Measurements from ENCODE around the gene LY86. TPM values are rescaled to one million over a fixed set of nuclear protein-coding genes. Genes with fewer than 3 reads are reported as not detected.

LY86 gene
- total RNA-seq, 2 donors from 2014 or later, result 0.91 to 1.3 TPM

DNA sequence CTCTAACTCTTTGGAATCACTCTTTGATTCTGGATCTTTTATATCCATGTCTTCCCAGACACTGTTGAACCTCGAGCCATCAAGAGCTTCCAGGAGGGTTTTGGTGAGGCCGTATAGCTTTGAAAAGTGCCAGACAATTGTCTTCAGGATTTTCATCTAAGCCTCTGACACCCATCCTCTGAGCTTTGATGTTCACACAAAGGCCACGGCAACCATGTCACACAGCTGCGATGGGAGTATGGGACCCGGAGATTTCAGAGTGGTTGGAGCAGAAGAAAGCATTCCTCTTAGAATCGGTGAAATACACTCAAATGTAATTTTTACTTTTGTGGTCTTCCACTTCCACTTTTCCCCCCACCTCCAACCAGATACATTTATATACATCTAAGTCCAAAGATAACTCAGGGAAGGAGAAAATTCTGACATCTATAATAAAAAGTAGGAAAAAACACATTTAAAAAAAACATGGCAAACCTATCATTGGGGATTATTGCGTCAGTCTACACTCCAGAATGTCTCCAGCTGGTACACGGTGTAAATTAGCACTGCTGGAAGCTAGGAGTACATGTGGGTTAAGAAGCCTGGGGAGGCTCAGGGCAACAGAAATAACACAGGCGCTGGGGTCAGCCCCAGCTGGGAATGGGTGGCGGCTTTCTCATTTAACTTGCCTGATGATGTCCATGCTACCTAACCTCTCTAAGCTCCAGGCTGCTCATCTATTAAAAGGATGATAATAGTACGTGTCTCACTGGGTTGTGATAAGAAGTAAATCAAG, 92.7 kb downstream of the LY86 start:
- Histone ChIP-seq H3K4me3 (no peak overlapping the region), H3K9me3 (no peaks in the 10 kb centered on the region), H3K27me3 (no peaks in the 10 kb centered on the region), H3K9ac (ENCODE audit: low read depth in 2 of 2, low read length in 2 of 2) (no peak overlapping the region), H3K27ac (no peak overlapping the region), H3K4me1 (peaks cover 12% of the 10 kb centered on the region), H3K36me3 (no peaks in the 10 kb centered on the region)
- intact Hi-C loops (cut with DNase I), result no loop called here
- TF ChIP-seq, protein P1, sequence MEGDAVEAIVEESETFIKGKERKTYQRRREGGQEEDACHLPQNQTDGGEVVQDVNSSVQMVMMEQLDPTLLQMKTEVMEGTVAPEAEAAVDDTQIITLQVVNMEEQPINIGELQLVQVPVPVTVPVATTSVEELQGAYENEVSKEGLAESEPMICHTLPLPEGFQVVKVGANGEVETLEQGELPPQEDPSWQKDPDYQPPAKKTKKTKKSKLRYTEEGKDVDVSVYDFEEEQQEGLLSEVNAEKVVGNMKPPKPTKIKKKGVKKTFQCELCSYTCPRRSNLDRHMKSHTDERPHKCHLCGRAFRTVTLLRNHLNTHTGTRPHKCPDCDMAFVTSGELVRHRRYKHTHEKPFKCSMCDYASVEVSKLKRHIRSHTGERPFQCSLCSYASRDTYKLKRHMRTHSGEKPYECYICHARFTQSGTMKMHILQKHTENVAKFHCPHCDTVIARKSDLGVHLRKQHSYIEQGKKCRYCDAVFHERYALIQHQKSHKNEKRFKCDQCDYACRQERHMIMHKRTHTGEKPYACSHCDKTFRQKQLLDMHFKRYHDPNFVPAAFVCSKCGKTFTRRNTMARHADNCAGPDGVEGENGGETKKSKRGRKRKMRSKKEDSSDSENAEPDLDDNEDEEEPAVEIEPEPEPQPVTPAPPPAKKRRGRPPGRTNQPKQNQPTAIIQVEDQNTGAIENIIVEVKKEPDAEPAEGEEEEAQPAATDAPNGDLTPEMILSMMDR (IDR thresholded peaks at IDR 0.05), result no peak
- no peak for DNase-seq

DNA sequence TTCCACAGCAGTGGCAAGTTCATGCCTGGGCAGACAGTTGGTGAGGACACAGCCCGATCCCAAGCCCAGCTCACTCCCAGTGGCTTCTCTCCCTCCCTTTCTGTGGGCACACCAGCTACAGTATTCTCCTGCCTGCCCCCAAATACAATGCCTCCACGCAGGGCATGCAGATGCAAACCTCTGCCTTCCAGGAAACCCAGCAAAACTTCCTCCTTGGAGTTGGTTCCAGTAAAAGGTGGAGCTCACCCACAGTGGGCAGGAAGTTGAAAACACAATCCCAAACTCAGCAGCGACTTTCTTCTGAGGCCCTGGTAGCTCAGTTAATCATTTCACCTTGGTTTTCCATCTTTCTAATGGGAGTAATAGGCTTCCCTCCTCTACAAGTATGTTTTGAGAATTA, 93.7 kb downstream of the LY86 start:
- H3K4me3 ChIP-seq, result no peak overlapping the region
- H3K27ac ChIP-seq, result peak overlapping the region; percentile 76
- DNase-seq, result no peak
- H3K36me3 ChIP-seq, result no peaks in the 10 kb centered on the region
- no peaks in the 10 kb centered on the region for H3K27me3 ChIP-seq
- H3K4me1 ChIP-seq, result peaks cover 12% of the 10 kb centered on the region
- TF ChIP-seq, protein P1 (IDR thresholded peaks at IDR 0.05), result no peak
- intact Hi-C loops (cut with DNase I), result no loop called here
- H3K9me3 ChIP-seq, result no peaks in the 10 kb centered on the region
- H3K9ac ChIP-seq (ENCODE audit: low read depth in 2 of 2, low read length in 2 of 2), result peak overlapping the region; percentile 13 to 52

DNA sequence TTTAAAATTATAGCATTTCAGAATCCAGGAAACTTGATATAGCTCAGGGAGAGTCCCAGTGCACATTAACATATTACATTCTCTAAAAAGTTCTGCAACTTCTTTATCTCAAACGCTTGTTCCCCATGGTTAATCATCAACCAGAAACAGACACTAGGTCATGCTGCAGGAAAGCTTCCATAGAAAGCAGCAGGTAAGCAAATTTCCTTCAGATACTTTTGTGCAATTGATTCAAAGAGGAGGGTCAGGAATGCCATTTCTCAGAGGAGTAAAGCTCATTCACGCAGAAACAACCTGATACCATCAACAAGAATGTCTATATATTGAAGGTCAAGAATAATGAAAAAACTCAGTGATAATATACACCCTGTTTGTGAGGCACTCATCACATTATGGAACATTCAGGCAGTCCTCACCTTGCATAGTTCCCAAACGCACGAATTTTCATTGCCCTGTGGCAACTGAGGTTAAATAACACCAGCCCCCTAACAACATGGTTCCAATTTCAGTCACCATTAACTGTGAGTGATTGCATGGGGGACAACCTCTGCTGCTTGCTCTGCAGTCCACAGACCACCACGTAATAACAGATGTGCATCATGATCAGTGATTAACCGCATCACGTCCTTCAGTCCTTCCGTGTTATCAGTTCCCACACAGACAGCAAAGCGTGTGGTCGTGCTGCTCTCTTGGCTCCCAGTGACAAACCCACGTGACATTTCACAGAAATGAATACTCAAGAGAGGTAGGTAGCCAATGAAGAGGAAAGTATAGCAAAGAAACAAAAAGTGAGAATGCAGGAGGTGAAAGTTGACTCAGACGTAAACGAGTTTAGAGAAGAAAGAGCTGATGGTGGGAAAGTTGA, 95.7 kb downstream of the LY86 start:
- no peak for DNase-seq

DNA sequence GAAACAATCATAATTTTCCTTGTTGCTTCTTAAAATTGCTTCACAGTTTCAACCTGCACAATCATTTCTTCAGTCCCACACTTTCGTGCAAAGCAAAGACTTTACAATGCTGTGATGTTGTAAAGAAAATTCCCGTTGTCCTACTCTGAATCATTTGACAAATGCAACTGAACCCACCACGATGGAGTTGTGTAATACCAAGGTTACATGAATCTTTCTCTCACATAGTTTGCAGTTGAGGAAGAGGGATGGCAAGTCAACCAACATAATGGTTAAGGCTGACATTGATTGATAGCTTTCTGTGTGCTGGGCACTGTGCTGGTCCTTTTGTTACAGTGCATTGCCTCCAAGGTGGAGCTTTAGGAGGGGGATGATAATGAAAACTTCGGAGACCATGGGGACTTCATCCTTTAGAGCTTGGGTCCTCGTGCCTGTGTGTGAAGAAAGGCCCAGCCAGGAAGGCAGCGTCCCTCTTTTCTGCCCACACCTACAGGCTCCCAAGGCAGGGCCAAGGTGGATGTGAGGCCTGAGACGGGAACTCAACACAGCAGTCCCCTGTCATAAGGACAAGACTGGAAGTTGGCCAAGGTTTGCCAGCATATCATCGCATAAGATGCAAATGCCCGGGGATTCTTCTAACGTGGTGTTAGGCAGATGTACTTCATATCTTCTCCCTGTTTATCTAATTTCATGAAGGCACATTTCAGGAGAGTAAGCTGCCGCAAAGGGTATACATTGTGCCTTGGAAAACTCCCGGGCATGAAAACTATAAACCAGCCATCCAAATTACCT, 96.9 kb downstream of the LY86 start:
- TF ChIP-seq, protein P1 (IDR thresholded peaks at IDR 0.05), result no peak
- Histone ChIP-seq H3K36me3 (no peaks in the 10 kb centered on the region), H3K9ac (ENCODE audit: low read depth in 2 of 2, low read length in 2 of 2) (no peak overlapping the region), H3K9me3 (no peaks in the 10 kb centered on the region), H3K4me3 (no peak overlapping the region), H3K27ac (peak overlapping the region; percentile 76), H3K4me1 (peaks cover 12% of the 10 kb centered on the region), H3K27me3 (no peaks in the 10 kb centered on the region)
- DNase-seq, result no peak
- intact Hi-C loops (cut with DNase I), result no loop called here

More for the DNA sequence above, 95.7 kb downstream of the LY86 start:
- H3K27ac ChIP-seq, result peak overlapping the region; percentile 76
- H3K4me3 ChIP-seq, result no peak overlapping the region
- H3K27me3 ChIP-seq, result no peaks in the 10 kb centered on the region
- intact Hi-C loops (cut with DNase I), result no loop called here
- TF ChIP-seq, protein P1 (IDR thresholded peaks at IDR 0.05), result no peak
- peak overlapping the region in 1 of 2 donors; percentile 76 for H3K9ac ChIP-seq (ENCODE audit: low read depth in 2 of 2, low read length in 2 of 2)
- no peaks in the 10 kb centered on the region for H3K9me3 ChIP-seq
- peaks cover 12% of the 10 kb centered on the region for H3K4me1 ChIP-seq
- H3K36me3 ChIP-seq, result no peaks in the 10 kb centered on the region

DNA sequence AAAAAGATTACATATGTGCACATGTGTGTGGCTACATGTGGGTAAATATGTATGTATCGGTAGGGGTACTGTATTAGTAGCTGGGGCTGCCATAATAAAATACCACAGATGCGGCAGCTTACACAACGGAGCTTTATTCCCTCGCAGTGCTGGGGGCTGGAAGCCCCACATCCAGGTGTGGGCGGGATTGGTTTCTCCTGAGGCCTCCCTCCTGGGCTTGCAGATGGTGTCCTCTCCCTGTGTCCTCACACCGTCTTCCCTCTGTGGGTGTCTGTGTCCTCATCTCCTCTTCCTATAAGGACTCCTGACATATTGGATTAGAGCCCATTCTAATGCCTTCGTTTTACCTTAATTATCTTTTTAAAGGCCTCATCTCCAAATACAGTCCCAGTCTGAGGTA, 97.7 kb downstream of the LY86 start:
- peak overlapping the region in 1 of 2 donors; percentile 19 for H3K9ac ChIP-seq (ENCODE audit: low read depth in 2 of 2, low read length in 2 of 2)
- TF ChIP-seq, protein P1 (IDR thresholded peaks at IDR 0.05), result no peak
- H3K4me3 ChIP-seq, result peak overlapping the region; percentile 4
- no peak for DNase-seq
- peak overlapping the region; percentile 76 for H3K27ac ChIP-seq
- H3K27me3 ChIP-seq, result no peaks in the 10 kb centered on the region
- peaks cover 12% of the 10 kb centered on the region for H3K4me1 ChIP-seq
- no peaks in the 10 kb centered on the region for H3K36me3 ChIP-seq
- H3K9me3 ChIP-seq, result no peaks in the 10 kb centered on the region
- intact Hi-C loops (cut with DNase I), result no loop called here
